Measurements from ENCODE around the gene EIF4E2.

The EIF4E2 gene

GRCh38 chr2:232525791-232526371 lies 24.6 kb upstream of the EIF4E2 start, which contains the start of gene CHRND:
TSS of gene CHRND (plus strand) at chr2:232526160. CDS start at chr2:232526216, 56 bp downstream.
- DNase-seq (ENCODE audit: low read depth), result no peak
- no peak for TF ChIP-seq CTCF (conservative IDR thresholded peaks at IDR 0.05; ENCODE audit: low read depth, low read length)
- H3K4me3 ChIP-seq (ENCODE audit: low read depth, low read length), result no peak within 1 kb of the TSS

- DNase-seq (ENCODE audit: low read depth), result no peak
Measured at GRCh38 chr2:232526372-232526941, 24.0 kb upstream of the EIF4E2 start.

GRCh38 chr2:232527905-232528470 lies 22.5 kb upstream of the EIF4E2 start:
- TF ChIP-seq CTCF (conservative IDR thresholded peaks at IDR 0.05; ENCODE audit: low read depth, low read length), result no peak
- DNase-seq (ENCODE audit: low read depth), result no peak
- H3K4me3 ChIP-seq (ENCODE audit: low read depth, low read length), result no peak overlapping the region

More at GRCh38 chr2:232526372-232526941, 24.0 kb upstream of the EIF4E2 start:
- TF ChIP-seq CTCF (conservative IDR thresholded peaks at IDR 0.05; ENCODE audit: low read depth, low read length), result no peak
- H3K4me3 ChIP-seq (ENCODE audit: low read depth, low read length), result no peak overlapping the region

GRCh38 chr2:232528746-232529460 lies 21.6 kb upstream of the EIF4E2 start:
- TF ChIP-seq CTCF (conservative IDR thresholded peaks at IDR 0.05; ENCODE audit: low read depth, low read length), result no peak
- no peak for DNase-seq (ENCODE audit: low read depth)
- no peak overlapping the region for H3K4me3 ChIP-seq (ENCODE audit: low read depth, low read length)

- DNase-seq (ENCODE audit: low read depth), result no peak
- no peak for TF ChIP-seq CTCF (conservative IDR thresholded peaks at IDR 0.05; ENCODE audit: low read depth, low read length)
- no peak overlapping the region for H3K4me3 ChIP-seq (ENCODE audit: low read depth, low read length)
Measured at GRCh38 chr2:232529806-232530547, 20.5 kb upstream of the EIF4E2 start.

- TF ChIP-seq CTCF (conservative IDR thresholded peaks at IDR 0.05; ENCODE audit: low read depth, low read length), result no peak
- no peak overlapping the region for H3K4me3 ChIP-seq (ENCODE audit: low read depth, low read length)
- no peak for DNase-seq (ENCODE audit: low read depth)
Measured at GRCh38 chr2:232530626-232531260, 19.7 kb upstream of the EIF4E2 start.

Data from choroid plexus epithelial cell (primary cell).